Upper lobe of left lung (tissue), 4 donors: ENCODE results near the gene SORD.
"Not testable (repeated sequence)": the region's sequence is repeated elsewhere in the genome, so short reads cannot be mapped to it uniquely, and the experiment has no call there.

ENCODE experiments used
- POLR2A ChIP-seq, 4 donors: fragments of 450-650 bp; IDR thresholded peaks; one replicate each; pipeline ENCODE4 v1.5.1; 2016 to 2017; ENCODE audit warnings: antibody characterized with exemption in 4 of 4, mild to moderate bottlenecking in 2 of 4
- TF ChIP-seq, protein P1 (sequence below), 6 experiments: fragments of 450-650 bp in 4 of 6; fragments of 200-600 bp in 2 of 6; sonication (generic) in 2 of 6; IDR thresholded peaks; one replicate each; pipeline ENCODE4 v1.5.1; 2016 to 2019; ENCODE audit warnings: antibody characterized with exemption in 6 of 6

GRCh38 chr15:45031522-45032028, 8.6 kb downstream of the SORD start:
- TF ChIP-seq POLR2A (IDR thresholded peaks at IDR 0.05): not testable (repeated sequence)
- TF ChIP-seq, protein P1, sequence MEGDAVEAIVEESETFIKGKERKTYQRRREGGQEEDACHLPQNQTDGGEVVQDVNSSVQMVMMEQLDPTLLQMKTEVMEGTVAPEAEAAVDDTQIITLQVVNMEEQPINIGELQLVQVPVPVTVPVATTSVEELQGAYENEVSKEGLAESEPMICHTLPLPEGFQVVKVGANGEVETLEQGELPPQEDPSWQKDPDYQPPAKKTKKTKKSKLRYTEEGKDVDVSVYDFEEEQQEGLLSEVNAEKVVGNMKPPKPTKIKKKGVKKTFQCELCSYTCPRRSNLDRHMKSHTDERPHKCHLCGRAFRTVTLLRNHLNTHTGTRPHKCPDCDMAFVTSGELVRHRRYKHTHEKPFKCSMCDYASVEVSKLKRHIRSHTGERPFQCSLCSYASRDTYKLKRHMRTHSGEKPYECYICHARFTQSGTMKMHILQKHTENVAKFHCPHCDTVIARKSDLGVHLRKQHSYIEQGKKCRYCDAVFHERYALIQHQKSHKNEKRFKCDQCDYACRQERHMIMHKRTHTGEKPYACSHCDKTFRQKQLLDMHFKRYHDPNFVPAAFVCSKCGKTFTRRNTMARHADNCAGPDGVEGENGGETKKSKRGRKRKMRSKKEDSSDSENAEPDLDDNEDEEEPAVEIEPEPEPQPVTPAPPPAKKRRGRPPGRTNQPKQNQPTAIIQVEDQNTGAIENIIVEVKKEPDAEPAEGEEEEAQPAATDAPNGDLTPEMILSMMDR (IDR thresholded peaks at IDR 0.05): not testable (repeated sequence)
